ENCODE data around the gene PMIS2. TPM values are rescaled to one million over a fixed set of nuclear protein-coding genes. Genes with fewer than 3 reads are reported as not detected.

Gene PMIS2
- total RNA-seq, 6 experiments from 2014 or later: not detected

GRCh38 chr19:35628264-35628564 lies 42.2 kb downstream of the PMIS2 start:
- ATAC-seq (no peak), DNase-seq (no peak)
- Histone ChIP-seq H3K36me3 (peaks cover 0 to 30% (median 18%) of the 10 kb centered on the region in 4 donors), H3K9me3 (no peaks in the 10 kb centered on the region), H3K4me1 (peaks cover 0 to 6% (median 0%) of the 10 kb centered on the region in 4 donors), H3K4me3 (peak overlapping the region; percentile 97 to 100 (median 99)), H3K27me3 (no peaks in the 10 kb centered on the region), H3K27ac (peak overlapping the region; percentile 61 to 90 (median 87))
- 5% methylated on average over 9 of the region's 9 CpGs for WGBS (ENCODE audit: insufficient coverage, low coverage, low lambda C conversion rate, missing lambda C conversion rate)
- intact Hi-C loops (cut with DNase I): no loop called here
- no peak for TF ChIP-seq POLR2A (IDR thresholded peaks at IDR 0.05)
- no peak for TF ChIP-seq CTCF (IDR thresholded peaks at IDR 0.05)

DNA sequence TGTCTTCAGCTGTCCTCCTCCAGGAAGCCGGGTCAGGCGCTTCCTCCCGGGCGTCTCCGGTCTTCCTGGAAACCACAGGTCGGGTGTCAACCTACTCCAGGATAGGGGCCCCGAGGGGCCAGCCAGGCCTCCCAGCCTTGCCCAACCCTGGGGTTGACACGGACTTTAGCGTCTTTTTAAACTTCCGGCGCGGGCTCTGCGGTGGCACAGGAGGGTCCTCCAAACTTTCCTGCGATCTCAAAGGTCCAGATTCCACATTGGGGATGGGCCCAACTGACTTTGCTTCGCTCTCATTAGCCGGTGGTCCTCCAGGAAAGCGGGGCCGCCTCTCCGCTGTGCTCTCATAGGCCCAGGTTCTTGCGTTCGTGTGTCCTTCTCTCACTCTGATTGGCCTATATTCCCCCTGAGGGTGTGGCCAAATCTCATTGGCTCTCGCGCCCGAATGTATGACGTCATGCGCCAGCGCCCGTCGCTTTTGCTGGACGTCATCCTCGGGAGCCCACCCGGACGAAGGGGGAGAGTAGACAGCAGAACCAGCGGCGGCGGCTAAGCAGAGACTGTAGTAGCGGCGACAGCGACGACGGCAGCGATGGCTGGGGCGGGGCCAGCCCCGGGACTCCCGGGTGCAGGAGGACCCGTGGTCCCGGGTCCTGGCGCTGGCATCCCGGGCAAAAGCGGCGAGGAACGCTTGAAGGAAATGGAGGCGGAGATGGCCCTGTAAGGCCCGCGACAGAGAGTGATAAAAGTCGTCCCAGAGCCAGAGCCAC lies 42.8 kb downstream of the PMIS2 start, which contains the start of gene RBM42:
Gene RBM42 (plus strand): TSS at position 472 of the 767 bp plus-strand sequence. CDS start 118 bp downstream, at position 590.
- DNase-seq (peak; percentile 93 to 97 (median 95)), ATAC-seq (peak; percentile 99 to 100 (median 99))
- Histone ChIP-seq H3K27ac (peak within 1 kb of the TSS; percentile 61 to 90 (median 87)), H3K27me3 (no peaks in the 10 kb centered on the region), H3K4me1 (peaks cover 0 to 6% (median 0%) of the 10 kb centered on the region in 4 donors), H3K36me3 (peaks cover 2 to 36% (median 19%) of the 10 kb centered on the region in 4 donors), H3K9me3 (no peaks in the 10 kb centered on the region), H3K4me3 (peak within 1 kb of the TSS; percentile 97 to 100 (median 99))
- TF ChIP-seq CTCF (IDR thresholded peaks at IDR 0.05) (no peak), POLR2A (IDR thresholded peaks at IDR 0.05) (peak; percentile 80)
- WGBS (ENCODE audit: insufficient coverage, low coverage, low lambda C conversion rate, missing lambda C conversion rate): 0% methylated on average over 23 of the region's 56 CpGs
- intact Hi-C loops (cut with DNase I): no loop called here

DNA sequence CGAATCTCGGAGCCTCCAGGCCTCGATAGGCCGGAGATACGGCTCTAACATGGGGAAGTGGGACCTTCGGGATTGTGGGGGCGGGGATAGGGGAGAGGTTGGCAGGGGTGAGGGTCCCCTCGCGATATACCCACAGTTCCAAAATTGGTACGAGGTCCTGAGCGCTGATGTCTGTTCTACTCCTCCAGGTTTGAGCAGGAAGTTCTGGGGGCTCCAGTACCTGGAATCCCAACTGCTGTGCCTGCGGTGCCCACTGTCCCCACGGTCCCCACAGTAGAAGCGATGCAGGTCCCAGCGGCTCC lies 43.3 kb downstream of the PMIS2 start:
- WGBS (ENCODE audit: insufficient coverage, low coverage, low lambda C conversion rate, missing lambda C conversion rate): 0% methylated on average over 11 of the region's 15 CpGs
- peaks cover 0 to 6% (median 0%) of the 10 kb centered on the region in 4 donors for H3K4me1 ChIP-seq
- intact Hi-C loops (cut with DNase I): no loop called here

DNA sequence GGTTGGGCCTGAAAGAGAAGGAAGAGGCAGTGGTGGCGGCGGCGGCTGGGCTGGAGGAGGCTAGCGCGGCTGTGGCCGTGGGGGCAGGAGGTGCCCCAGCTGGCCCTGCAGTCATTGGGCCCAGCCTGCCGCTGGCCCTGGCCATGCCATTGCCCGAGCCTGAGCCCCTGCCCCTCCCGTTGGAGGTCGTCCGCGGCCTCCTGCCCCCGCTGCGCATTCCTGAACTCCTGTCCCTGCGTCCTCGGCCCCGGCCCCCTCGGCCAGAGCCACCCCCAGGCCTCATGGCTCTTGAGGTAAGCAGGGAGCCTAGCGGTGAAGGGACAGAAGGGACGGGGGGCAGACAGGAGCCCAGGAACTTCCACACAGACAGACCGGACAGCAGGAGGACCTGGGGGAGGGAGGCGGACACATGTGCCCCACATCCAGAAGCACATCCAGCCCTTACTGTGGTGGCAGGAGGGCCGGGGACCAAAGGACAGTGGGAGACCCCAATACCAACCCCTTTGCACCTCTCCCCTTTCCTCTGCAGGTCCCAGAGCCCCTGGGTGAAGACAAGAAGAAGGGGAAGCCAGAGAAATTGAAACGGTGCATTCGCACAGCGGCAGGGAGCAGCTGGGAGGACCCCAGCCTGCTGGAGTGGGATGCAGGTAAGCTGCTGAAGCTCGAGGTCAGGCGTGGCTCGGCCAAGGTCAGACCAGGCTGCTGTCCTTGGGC lies 47.9 kb downstream of the PMIS2 start:
- Histone ChIP-seq H3K4me3 (no peak overlapping the region), H3K27me3 (no peaks in the 10 kb centered on the region), H3K9me3 (no peaks in the 10 kb centered on the region), H3K36me3 (peaks cover 8 to 82% (median 25%) of the 10 kb centered on the region in 4 donors), H3K27ac (no peak overlapping the region), H3K4me1 (peaks cover 0 to 6% (median 0%) of the 10 kb centered on the region in 4 donors)
- TF ChIP-seq POLR2A (IDR thresholded peaks at IDR 0.05): no peak
- DNase-seq: no peak
- intact Hi-C loops (cut with DNase I): no loop called here
- 97% methylated on average over 5 of the region's 29 CpGs for WGBS (ENCODE audit: insufficient coverage, low coverage, low lambda C conversion rate, missing lambda C conversion rate)
- ATAC-seq: no peak

More for the DNA sequence above, 43.3 kb downstream of the PMIS2 start:
- ATAC-seq (no peak), DNase-seq (no peak)
- H3K9me3 ChIP-seq: no peaks in the 10 kb centered on the region
- peaks cover 2 to 41% (median 22%) of the 10 kb centered on the region in 4 donors for H3K36me3 ChIP-seq
- no peaks in the 10 kb centered on the region for H3K27me3 ChIP-seq
- peak overlapping the region; percentile 61 to 90 (median 87) for H3K27ac ChIP-seq
- no peak for TF ChIP-seq POLR2A (IDR thresholded peaks at IDR 0.05)
- TF ChIP-seq CTCF (IDR thresholded peaks at IDR 0.05): no peak
- peak overlapping the region; percentile 97 to 100 (median 99) for H3K4me3 ChIP-seq

DNA sequence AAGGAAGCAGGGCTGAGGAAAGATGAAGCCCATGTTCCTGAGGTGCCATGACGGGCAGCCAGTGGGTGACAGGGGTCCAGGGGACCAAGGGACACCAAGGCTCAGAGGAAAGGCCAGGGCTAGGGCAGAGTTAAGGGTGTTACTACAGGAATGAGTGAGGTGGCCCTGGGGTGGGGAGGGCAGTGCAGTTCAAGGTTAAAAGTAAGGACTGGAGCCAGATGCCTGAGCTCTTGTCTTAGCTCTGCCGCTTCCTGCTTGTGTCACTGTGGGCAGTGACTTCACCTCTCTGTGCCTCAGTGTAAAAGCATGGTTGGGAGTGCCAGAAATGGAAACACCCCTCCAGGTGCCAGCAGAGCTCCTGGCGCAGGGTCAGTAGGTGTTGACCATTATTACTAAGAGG lies 50.7 kb downstream of the PMIS2 start:
- no peak for TF ChIP-seq POLR2A (IDR thresholded peaks at IDR 0.05)
- TF ChIP-seq CTCF (IDR thresholded peaks at IDR 0.05): no peak
- WGBS (ENCODE audit: insufficient coverage, low coverage, low lambda C conversion rate, missing lambda C conversion rate): 84% methylated on average over 3 of the region's 3 CpGs
- DNase-seq (no peak), ATAC-seq (no peak)
- Histone ChIP-seq H3K4me1 (no peaks in the 10 kb centered on the region), H3K27me3 (no peaks in the 10 kb centered on the region), H3K4me3 (no peak overlapping the region), H3K36me3 (peaks cover 0 to 67% (median 19%) of the 10 kb centered on the region in 4 donors), H3K27ac (no peak overlapping the region), H3K9me3 (no peaks in the 10 kb centered on the region)
- intact Hi-C loops (cut with DNase I): no loop called here
